Adrenal gland (tissue), 12 donors: Measurements from ENCODE around the gene RETSAT. TPM values are rescaled to one million over a fixed set of nuclear protein-coding genes. Genes with fewer than 3 reads are reported as not detected.
"Not testable (repeated sequence)": the region's sequence is repeated elsewhere in the genome, so short reads cannot be mapped to it uniquely, and the experiment has no call there.

Experiments
- DNase-seq, 7 donors: peaks; one replicate each; pipeline ENCODE4 v3.0.0-alpha.2; 2019 to 2020
- H3K27ac ChIP-seq, 5 donors: fragments of 200-600 bp; sonication (generic) in 4 of 5; 1 replicate in 3 of 5; 2 replicates in 2 of 5; pipeline versions ENCODE4 v1.5.1 to v1.8.0; 2016 to 2020; ENCODE audit warnings: mild to moderate bottlenecking in 1 of 5
- H3K27me3 ChIP-seq: fragments of 200-600 bp; 2 replicates; pipeline ENCODE4 v1.8.0; 2021
- H3K36me3 ChIP-seq, 2 donors: fragments of 200-600 bp; replicated peaks in 1 of 2; 1 replicate in 1 of 2; 2 replicates in 1 of 2; pipeline versions ENCODE4 v1.5.1 to v1.8.0; 2018 to 2022
- H3K4me1 ChIP-seq, 2 donors: fragments of 200-600 bp; replicated peaks in 1 of 2; 1 replicate in 1 of 2; 2 replicates in 1 of 2; pipeline versions ENCODE4 v1.5.1 to v1.8.0; 2018 to 2021
- H3K4me3 ChIP-seq, 4 donors: fragments of 200-600 bp; sonication (generic) in 3 of 4; one replicate each; pipeline ENCODE4 v1.5.1; 2016 to 2018
- H3K9me3 ChIP-seq, 3 donors: fragments of 200-600 bp; sonication (generic) in 1 of 3; replicated peaks in 1 of 3; 1 replicate in 2 of 3; 2 replicates in 1 of 3; pipeline versions ENCODE4 v1.5.1 to v1.8.0; 2016 to 2021
- CTCF ChIP-seq, 6 experiments: fragments of 450-650 bp in 4 of 6; fragments of 200-600 bp in 2 of 6; sonication (generic) in 1 of 6; IDR thresholded peaks; 1 replicate in 5 of 6; 2 replicates in 1 of 6; pipeline versions ENCODE4 v1.5.1 to v1.8.0; 2016 to 2021; ENCODE audit warnings: antibody characterized with exemption in 6 of 6, mild to moderate bottlenecking in 2 of 6, moderate library complexity in 1 of 6
- POLR2A ChIP-seq, 2 donors: fragments of 450-650 bp; IDR thresholded peaks; one replicate each; pipeline ENCODE4 v1.6.1; 2017; ENCODE audit warnings: antibody characterized with exemption in 2 of 2, mild to moderate bottlenecking in 2 of 2, moderate library complexity in 1 of 2
- WGBS, 4 donors: extraction: QIAGEN DNeasy Blood & Tissue Kit in 2 of 4; methylation state at CpG; one replicate each; pipeline versions ENCODE4 v1.1.5 to v1.1.7; 2013 to 2017; 5-methylcytosine and 5-hydroxymethylcytosine counted together
- intact Hi-C, 2 donors: fragments of 100-400 bp; cut with DNase I; formaldehyde crosslinking; loops; one replicate each; pipeline versions ENCODE4 v1.14.1 to v1.15.0; 2022 to 2023
- polyA plus RNA-seq, 3 donors: library from polyadenylated mRNA; stranded (reverse); fragments of 200-250 nt in 2 of 3; fragments of 350-450 nt in 1 of 3; fragmentation: Illumina TruSeq in 1 of 3; extraction: RNeasy Lipid Tissue Mini Kit (QIAGEN cat#74804) in 1 of 3; gene quantifications; one replicate each; pipeline ENCODE4 v1.2.3, GENCODE V29; 2013 to 2014
- total RNA-seq, 9 donors: library from RNA; depleted of rRNA in 4 of 9; stranded (reverse); fragments of >200 nt in 4 of 9; fragments of 120-200 nt in 1 of 9; fragmentation: NEBNext Ultra II Directional in 1 of 9; extraction: Animal tissue kit (Norgen Biotek cat#: 25700) in 1 of 9; gene quantifications; one replicate each; pipeline versions ENCODE4 v1.1.0 to v1.2.4, GENCODE V29; 2013 to 2023
- donor health status: healthy with polysubstance abuse.
- donor health status: Bipolar disorder and iron deficiency.
- donor health status: DM: yes; HTN: yes; CAD: no.
- donor health status: DM: no; HTN: no; CAD: no.
- donor health status: DM: no; HTN: no; CAD: no.
- donor health status: DM: yes; HTN: yes; CAD: no.

The RETSAT gene
- total and polyA plus RNA-seq, 12 donors: 26.1 to 209 (median 126) TPM

DNA sequence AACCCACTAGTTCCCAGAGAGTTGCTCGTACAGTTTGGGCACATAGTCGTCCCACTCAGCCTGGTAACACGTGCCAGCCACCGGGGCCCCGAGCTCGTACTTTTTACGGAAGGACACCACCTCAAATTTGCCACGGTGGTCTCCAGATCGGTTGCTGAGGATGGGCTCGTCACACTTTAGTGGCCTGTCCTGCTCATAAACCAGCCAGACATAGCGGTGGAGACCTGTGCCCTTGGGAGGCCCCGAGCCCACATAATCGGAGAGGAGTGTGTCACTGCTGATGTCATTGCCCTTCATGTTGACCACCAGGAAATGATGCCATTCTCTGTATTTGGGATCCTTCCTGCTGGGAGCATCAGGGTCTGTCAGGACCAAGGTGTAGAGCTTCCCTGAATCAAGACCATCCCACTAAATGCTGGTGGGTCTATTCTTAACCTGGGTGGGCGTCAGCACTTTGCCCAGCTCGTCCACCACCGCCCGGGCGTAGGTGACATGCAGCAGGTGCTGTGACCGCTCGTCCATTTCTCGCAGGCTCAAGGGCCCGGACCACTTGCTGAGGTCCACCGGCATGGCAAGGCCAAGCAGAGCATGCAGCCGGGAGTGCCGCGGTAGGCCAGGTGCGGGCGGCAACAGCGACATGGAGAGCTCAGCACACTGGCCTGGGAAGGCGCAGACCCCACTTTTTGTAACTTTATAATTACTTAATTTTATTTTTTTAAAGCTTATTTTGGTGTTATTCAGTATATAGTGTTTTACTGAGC lies 12.9 kb downstream of the RETSAT start:
- no peak for DNase-seq
- intact Hi-C loops: loop anchor here in 1 of 2 donors (2.0 kb wide), 1 partner anchor 25 kb away; no protein-coding TSS in a partner anchor
- TF ChIP-seq CTCF (IDR thresholded peaks at IDR 0.05) (no peak), POLR2A (IDR thresholded peaks at IDR 0.05) (no peak)
- 91 to 96% (median 94%) methylated on average over 12 to 30 of the region's 30 CpGs for WGBS, 4 donors
- Histone ChIP-seq H3K36me3 (peaks cover 0 to 31% of the 10 kb centered on the region in 2 donors), H3K4me1 (no peaks in the 10 kb centered on the region), H3K27ac (no peak overlapping the region), H3K4me3 (no peak overlapping the region), H3K9me3 (no peaks in the 10 kb centered on the region), H3K27me3 (no peaks in the 10 kb centered on the region)

DNA sequence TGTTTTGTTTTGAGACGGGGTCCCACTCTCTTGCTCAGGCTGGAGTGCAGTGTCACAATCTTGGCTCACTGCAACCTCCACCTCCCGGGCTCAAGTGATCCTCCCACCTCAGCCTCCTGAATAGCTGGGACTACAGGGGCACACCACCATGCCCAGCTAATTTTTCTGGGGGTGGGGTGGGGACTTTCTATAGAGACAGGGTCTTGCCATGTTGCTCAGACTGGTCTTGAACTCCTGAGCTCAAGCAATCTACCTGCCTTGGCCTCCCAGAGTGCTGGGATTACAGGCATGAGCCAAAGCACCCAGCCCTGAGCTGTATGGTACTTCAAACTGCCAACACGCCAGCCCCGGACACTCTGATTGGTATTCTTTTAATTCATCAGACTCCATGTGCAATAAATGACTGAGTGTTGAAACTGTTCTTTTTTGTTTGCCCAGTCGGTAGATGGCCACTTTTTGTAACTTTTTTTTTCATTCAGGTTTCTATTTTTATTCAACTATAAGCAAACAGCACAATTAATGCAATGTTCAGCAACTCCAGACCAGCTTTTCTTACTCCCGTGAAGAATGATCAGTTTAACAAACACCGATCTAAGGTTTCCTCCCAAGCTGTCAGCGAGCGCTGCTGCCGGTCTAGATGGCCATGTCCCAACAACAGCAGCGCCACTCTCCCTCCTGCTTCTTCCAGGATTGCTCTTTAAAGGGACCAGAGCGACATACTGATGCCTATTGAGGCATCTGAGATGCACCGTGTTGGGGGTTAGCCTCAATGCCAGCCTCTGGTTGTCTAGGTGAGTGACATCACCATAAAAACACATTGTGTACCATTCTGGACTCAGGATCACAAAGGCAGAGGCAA lies 14.1 kb downstream of the RETSAT start:
- peak in 1 of 7 donors; percentile 23 for DNase-seq
- intact Hi-C loops: no loop called here
- Histone ChIP-seq H3K27ac (no peak overlapping the region), H3K9me3 (no peaks in the 10 kb centered on the region), H3K4me1 (no peaks in the 10 kb centered on the region), H3K36me3 (peaks cover 0 to 19% of the 10 kb centered on the region in 2 donors), H3K4me3 (no peak overlapping the region), H3K27me3 (no peaks in the 10 kb centered on the region)
- WGBS, 4 donors: 41 to 54% (median 48%) methylated on average over 13 of the region's 13 CpGs
- TF ChIP-seq POLR2A (IDR thresholded peaks at IDR 0.05) (no peak), CTCF (IDR thresholded peaks at IDR 0.05) (no peak)

- Histone ChIP-seq H3K4me3 (no peak overlapping the region), H3K9me3 (no peaks in the 10 kb centered on the region), H3K27ac (no peak overlapping the region), H3K4me1 (no peaks in the 10 kb centered on the region), H3K27me3 (no peaks in the 10 kb centered on the region), H3K36me3 (no peaks in the 10 kb centered on the region)
- intact Hi-C loops: no loop called here
- 48 to 79% (median 57%) methylated on average over 2 of the region's 2 CpGs for WGBS, 4 donors
- TF ChIP-seq POLR2A (IDR thresholded peaks at IDR 0.05) (no peak), CTCF (IDR thresholded peaks at IDR 0.05) (no peak)
- DNase-seq: no peak
These were observed 19.4 kb downstream of the RETSAT start for GRCh38 chr2:85334928-85335327.

- DNase-seq, H3K36me3 ChIP-seq, H3K27ac ChIP-seq, intact Hi-C loops, H3K9me3 ChIP-seq, H3K4me3 ChIP-seq, H3K27me3 ChIP-seq, H3K4me1 ChIP-seq: not testable (repeated sequence)
- 90 to 98% (median 92%) methylated on average over 3 to 4 of the region's 4 CpGs for WGBS, 4 donors
These were observed 20.5 kb downstream of the RETSAT start for GRCh38 chr2:85333877-85334276.
